ENCODE results near the gene MAP7. TPM values are rescaled to one million over a fixed set of nuclear protein-coding genes. Genes with fewer than 3 reads are reported as not detected.

Gene MAP7
- total RNA-seq, 1 donor from 2014 or later = 0.35 TPM

DNA sequence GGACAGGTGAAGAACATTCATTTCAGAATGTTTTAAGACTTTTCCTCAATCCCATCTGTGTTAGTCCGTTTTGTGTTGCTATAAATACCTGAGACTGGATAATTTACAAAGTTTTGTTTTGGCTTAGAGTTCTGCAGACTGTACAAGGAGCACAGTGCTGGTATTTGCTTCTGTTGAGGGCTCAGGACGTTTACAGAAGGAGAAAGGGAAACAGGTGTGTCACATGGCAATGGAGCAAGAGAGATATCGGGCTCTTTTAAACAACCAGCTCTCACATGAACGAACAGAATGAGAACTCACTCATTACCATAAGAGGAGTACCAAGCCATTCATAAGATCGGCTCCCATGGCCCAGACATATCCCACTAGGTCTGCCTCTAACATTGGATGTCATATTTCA is 16.7 kb downstream of the MAP7 start:
- intact Hi-C loops (cut with micrococcal nuclease) = no loop called here
- Mint-ChIP-seq H3K4me1 (no peaks in the 10 kb centered on the region), H3K27ac (no peak overlapping the region), H3K4me3 (no peak overlapping the region), H3K27me3 (peaks cover 13% of the 10 kb centered on the region), H3K36me3 (ENCODE audit: low read depth) (no peaks in the 10 kb centered on the region), H3K9me3 (no peaks in the 10 kb centered on the region)
- DNase-seq (no peak), ATAC-seq (ENCODE audit: low read depth) (no peak)
- CTCF ChIA-PET = no interaction called here
- TF ChIP-seq, protein P1, sequence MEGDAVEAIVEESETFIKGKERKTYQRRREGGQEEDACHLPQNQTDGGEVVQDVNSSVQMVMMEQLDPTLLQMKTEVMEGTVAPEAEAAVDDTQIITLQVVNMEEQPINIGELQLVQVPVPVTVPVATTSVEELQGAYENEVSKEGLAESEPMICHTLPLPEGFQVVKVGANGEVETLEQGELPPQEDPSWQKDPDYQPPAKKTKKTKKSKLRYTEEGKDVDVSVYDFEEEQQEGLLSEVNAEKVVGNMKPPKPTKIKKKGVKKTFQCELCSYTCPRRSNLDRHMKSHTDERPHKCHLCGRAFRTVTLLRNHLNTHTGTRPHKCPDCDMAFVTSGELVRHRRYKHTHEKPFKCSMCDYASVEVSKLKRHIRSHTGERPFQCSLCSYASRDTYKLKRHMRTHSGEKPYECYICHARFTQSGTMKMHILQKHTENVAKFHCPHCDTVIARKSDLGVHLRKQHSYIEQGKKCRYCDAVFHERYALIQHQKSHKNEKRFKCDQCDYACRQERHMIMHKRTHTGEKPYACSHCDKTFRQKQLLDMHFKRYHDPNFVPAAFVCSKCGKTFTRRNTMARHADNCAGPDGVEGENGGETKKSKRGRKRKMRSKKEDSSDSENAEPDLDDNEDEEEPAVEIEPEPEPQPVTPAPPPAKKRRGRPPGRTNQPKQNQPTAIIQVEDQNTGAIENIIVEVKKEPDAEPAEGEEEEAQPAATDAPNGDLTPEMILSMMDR (IDR thresholded peaks at IDR 0.05) = no peak
- POLR2A ChIA-PET = no interaction called here

DNA sequence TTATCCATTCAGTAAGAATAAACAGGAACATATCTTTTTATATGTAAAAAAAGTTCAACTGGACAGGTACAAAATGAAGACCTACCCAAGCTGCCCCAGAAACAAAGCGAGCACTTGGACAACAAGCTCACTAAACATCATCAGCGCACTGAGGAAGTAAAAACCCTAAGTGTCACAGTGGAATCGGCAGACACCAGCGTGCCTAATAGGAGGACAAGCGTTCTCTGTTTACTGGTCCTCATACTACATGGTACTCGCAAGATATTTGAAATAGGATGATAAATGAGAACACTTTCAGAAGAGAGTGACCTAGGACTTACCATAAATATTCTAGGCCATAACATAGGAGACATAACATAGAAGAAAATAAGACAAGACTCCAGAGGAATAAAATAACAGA is 18.2 kb downstream of the MAP7 start:
- TF ChIP-seq, protein P1 (IDR thresholded peaks at IDR 0.05) = no peak
- Mint-ChIP-seq H3K4me3 (no peak overlapping the region), H3K4me1 (no peaks in the 10 kb centered on the region), H3K27me3 (peaks cover 16% of the 10 kb centered on the region), H3K27ac (no peak overlapping the region), H3K36me3 (ENCODE audit: low read depth) (no peaks in the 10 kb centered on the region), H3K9me3 (no peaks in the 10 kb centered on the region)
- ChIA-PET POLR2A (no interaction called here), CTCF (no interaction called here)
- intact Hi-C loops (cut with micrococcal nuclease) = no loop called here
- DNase-seq (no peak), ATAC-seq (ENCODE audit: low read depth) (no peak)

DNA sequence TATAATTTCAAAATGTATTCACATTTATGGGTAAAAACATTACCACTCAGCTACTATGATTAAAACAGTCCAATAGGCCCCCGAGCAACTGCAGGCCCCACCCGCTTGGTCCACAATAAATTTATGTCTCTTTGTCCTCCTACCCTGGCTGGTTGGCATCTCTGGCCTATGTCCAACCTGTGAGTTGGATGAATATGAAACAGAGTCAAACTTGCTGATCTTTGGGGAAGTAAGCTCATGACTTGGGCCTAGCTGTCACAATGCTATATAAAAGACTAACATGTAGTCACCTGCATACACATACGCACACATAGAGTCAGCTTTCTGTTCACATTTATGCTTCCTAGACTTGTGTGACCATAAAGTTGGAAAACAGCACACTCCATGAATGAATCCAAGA is 20.5 kb downstream of the MAP7 start:
- POLR2A ChIA-PET = no interaction called here
- peaks cover 12% of the 10 kb centered on the region for H3K4me1 Mint-ChIP-seq
- CTCF ChIA-PET = interaction anchor here (0.7 kb wide), 1 partner anchor 61 kb away, joined by 3 read pairs; no protein-coding TSS in a partner anchor
- H3K9me3 Mint-ChIP-seq = no peaks in the 10 kb centered on the region
- no peaks in the 10 kb centered on the region for H3K36me3 Mint-ChIP-seq (ENCODE audit: low read depth)
- intact Hi-C loops (cut with micrococcal nuclease) = no loop called here
- no peak overlapping the region for H3K4me3 Mint-ChIP-seq
- TF ChIP-seq, protein P1 (IDR thresholded peaks at IDR 0.05) = no peak
- ATAC-seq (ENCODE audit: low read depth) (no peak), DNase-seq (no peak)
- no peak overlapping the region for H3K27ac Mint-ChIP-seq
- H3K27me3 Mint-ChIP-seq = peaks cover 28% of the 10 kb centered on the region

DNA sequence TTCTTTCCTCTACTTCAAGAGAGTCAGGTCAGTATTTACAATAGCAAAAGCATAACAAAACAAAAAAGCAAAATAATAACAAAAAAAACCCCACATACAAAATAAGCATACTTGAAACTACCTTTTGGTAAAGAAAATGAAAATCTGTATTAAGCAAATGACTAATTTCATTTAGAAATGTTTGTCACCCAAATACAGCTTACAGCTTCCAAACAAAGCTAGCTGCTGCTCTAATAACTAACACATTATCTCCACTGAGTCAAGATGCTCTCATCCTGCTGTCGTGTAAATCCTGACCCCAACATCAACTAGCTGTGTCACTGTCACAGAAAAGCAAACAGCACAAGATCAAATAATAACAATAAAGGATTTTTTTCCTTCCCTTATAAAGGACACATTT is 21.7 kb downstream of the MAP7 start:
- H3K4me1 Mint-ChIP-seq = peaks cover 12% of the 10 kb centered on the region
- no peak overlapping the region for H3K27ac Mint-ChIP-seq
- intact Hi-C loops (cut with micrococcal nuclease) = no loop called here
- ATAC-seq (ENCODE audit: low read depth) = no peak
- no peaks in the 10 kb centered on the region for H3K9me3 Mint-ChIP-seq
- TF ChIP-seq, protein P1 (IDR thresholded peaks at IDR 0.05) = no peak
- POLR2A ChIA-PET = no interaction called here
- CTCF ChIA-PET = no interaction called here
- no peak for DNase-seq
- H3K27me3 Mint-ChIP-seq = peaks cover 28% of the 10 kb centered on the region
- H3K4me3 Mint-ChIP-seq = no peak overlapping the region
- H3K36me3 Mint-ChIP-seq (ENCODE audit: low read depth) = no peaks in the 10 kb centered on the region

DNA sequence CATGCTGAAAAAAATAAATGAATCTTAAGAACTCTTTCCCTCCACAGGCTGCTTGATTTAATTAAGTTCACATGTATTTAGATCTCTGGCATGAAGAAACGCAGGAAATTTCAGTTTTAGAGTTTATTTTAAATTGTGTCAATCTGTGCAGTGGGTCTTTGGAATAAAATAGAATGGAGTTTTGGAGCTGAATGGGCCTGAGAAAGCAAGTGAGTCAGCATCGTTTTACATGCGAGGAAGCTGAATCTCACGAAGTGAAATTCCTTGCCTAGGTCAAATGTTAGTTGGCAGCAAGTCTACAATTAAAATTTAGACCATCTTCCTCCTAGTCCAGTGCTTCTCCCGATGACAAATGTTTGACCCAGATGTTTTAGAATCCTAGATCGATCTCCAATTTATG is 22.4 kb downstream of the MAP7 start:
- Mint-ChIP-seq H3K9me3 (no peaks in the 10 kb centered on the region), H3K27ac (no peak overlapping the region), H3K4me3 (no peak overlapping the region), H3K27me3 (peaks cover 28% of the 10 kb centered on the region), H3K4me1 (peaks cover 12% of the 10 kb centered on the region), H3K36me3 (ENCODE audit: low read depth) (no peaks in the 10 kb centered on the region)
- CTCF ChIA-PET = no interaction called here
- POLR2A ChIA-PET = no interaction called here
- DNase-seq (no peak), ATAC-seq (ENCODE audit: low read depth) (no peak)
- intact Hi-C loops (cut with micrococcal nuclease) = no loop called here
- TF ChIP-seq, protein P1 (IDR thresholded peaks at IDR 0.05) = no peak

Measured in activated B cell treated with CpG ODN at 0.5 μM for 24 hours (primary cell).